DND-41 (cell line): ENCODE data around the gene NDUFB1.

Experiments used
- ATAC-seq: fragments of 200-7000 bp; cut with Tn5 transposase; 3 replicates; pipeline ENCODE4 v1.9.1; 2021; ENCODE audit warnings: low read depth; ENCODE audit not compliant: insufficient read depth
- DNase-seq: peaks from one replicate; pipeline ENCODE4 v3.0.0-alpha.2; 2020
- H2AFZ ChIP-seq: 2 replicates; pipeline ENCODE4 v1.6.0; 2012; ENCODE audit warnings: low read depth, low read length
- H3K27ac ChIP-seq: 2 replicates; pipeline ENCODE4 v1.5.1; 2012; ENCODE audit warnings: low read length, inconsistent platforms
- H3K27me3 ChIP-seq: fragments of 200-600 bp; sonication (generic); 2 replicates; pipeline ENCODE4 v1.6.0; 2012; ENCODE audit warnings: low read length, mild to moderate bottlenecking, inconsistent platforms; ENCODE audit not compliant: insufficient read depth, poor library complexity
- H3K36me3 ChIP-seq: 2 replicates; pipeline ENCODE4 v1.5.1; 2012; ENCODE audit warnings: low read length, inconsistent platforms; ENCODE audit not compliant: insufficient read depth
- H3K4me1 ChIP-seq: 2 replicates; pipeline ENCODE4 v1.5.1; 2012; ENCODE audit warnings: mild to moderate bottlenecking, low read length; ENCODE audit not compliant: insufficient read depth
- H3K4me2 ChIP-seq: 2 replicates; pipeline ENCODE4 v1.6.0; 2012; ENCODE audit warnings: mild to moderate bottlenecking, moderate library complexity, low read length, inconsistent platforms; ENCODE audit not compliant: insufficient read depth
- H3K4me3 ChIP-seq, 2 experiments: fragments of 200-600 bp in 1 of 2; shearing (Covaris generic) in 1 of 2; 2 replicates each; pipeline ENCODE4 v1.5.1; 2012 to 2016; ENCODE audit warnings: inconsistent platforms in 2 of 2, low read length in 2 of 2, mild to moderate bottlenecking in 2 of 2, low read depth in 1 of 2, moderate library complexity in 1 of 2
- H3K79me2 ChIP-seq: 2 replicates; pipeline ENCODE4 v1.6.0; 2012; ENCODE audit warnings: low read length, inconsistent platforms; ENCODE audit not compliant: insufficient read depth
- H3K9ac ChIP-seq: 2 replicates; pipeline ENCODE4 v1.6.0; 2012; ENCODE audit warnings: low read depth, mild to moderate bottlenecking, inconsistent platforms, low read length, moderate library complexity
- H3K9me3 ChIP-seq: 2 replicates; pipeline ENCODE4 v1.5.1; 2012; ENCODE audit warnings: low read length, moderate library complexity, mild to moderate bottlenecking, inconsistent platforms; ENCODE audit not compliant: insufficient read depth, severe bottlenecking
- H4K20me1 ChIP-seq: 2 replicates; pipeline ENCODE4 v1.6.0; 2012; ENCODE audit warnings: low read length; ENCODE audit not compliant: insufficient read depth
- CTCF ChIP-seq: IDR thresholded peaks from 2 replicates; pipeline ENCODE4 v1.5.1; 2012; ENCODE audit warnings: borderline replicate concordance, low read length, moderate library complexity, mild to moderate bottlenecking; ENCODE audit not compliant: poor library complexity, severe bottlenecking; ENCODE audit errors: extremely low read depth
- EZH2 ChIP-seq: IDR thresholded peaks from 3 replicates; pipeline ENCODE4 v1.6.1; 2012; ENCODE audit warnings: borderline replicate concordance, low read depth, mild to moderate bottlenecking, moderate library complexity, low read length, inconsistent platforms; ENCODE audit not compliant: severe bottlenecking

NDUFB1 gene

GRCh38 chr14:92134456-92134855, 12.9 kb upstream of the NDUFB1 start:
- TF ChIP-seq CTCF (no peak), EZH2 (no peak)
- no peak overlapping the region for H2AFZ ChIP-seq
- H3K4me3 ChIP-seq, result no peak overlapping the region
- H3K27ac ChIP-seq, result no peak overlapping the region
- peaks cover 2% of the 10 kb centered on the region; the same call in 1 of the 2 replicates for H3K79me2 ChIP-seq
- no peaks in the 10 kb centered on the region for H3K27me3 ChIP-seq
- H3K9ac ChIP-seq, result no peak overlapping the region
- no peak for ATAC-seq
- H3K36me3 ChIP-seq, result peaks cover 91% of the 10 kb centered on the region
- no peak overlapping the region for H3K4me2 ChIP-seq
- H3K9me3 ChIP-seq, result no peaks in the 10 kb centered on the region
- H4K20me1 ChIP-seq, result no peaks in the 10 kb centered on the region
- H3K4me1 ChIP-seq, result no peaks in the 10 kb centered on the region
- no peak for DNase-seq

- peak overlapping the region; percentile 92 for H3K9ac ChIP-seq
- TF ChIP-seq EZH2, result no peak
- TF ChIP-seq CTCF, result no peak
- H3K79me2 ChIP-seq, result peaks cover 71% of the 10 kb centered on the region
- peak overlapping the region; percentile 54 to 86; a peak in 3 of 4 replicates for H3K4me3 ChIP-seq
- ATAC-seq (no peak), DNase-seq (no peak)
- H3K4me2 ChIP-seq, result peak overlapping the region; percentile 76
- peak overlapping the region; percentile 94 for H3K27ac ChIP-seq
- peaks cover 41% of the 10 kb centered on the region for H3K4me1 ChIP-seq
- H3K9me3 ChIP-seq, result no peaks in the 10 kb centered on the region
- H3K27me3 ChIP-seq, result no peaks in the 10 kb centered on the region
- no peak overlapping the region for H2AFZ ChIP-seq
- no peaks in the 10 kb centered on the region for H4K20me1 ChIP-seq
- peaks cover 52% of the 10 kb centered on the region for H3K36me3 ChIP-seq
Measured at GRCh38 chr14:92122761-92123160, 1.3 kb upstream of the NDUFB1 start.

GRCh38 chr14:92122351-92122677, 808 bp upstream of the NDUFB1 start:
- Histone ChIP-seq H2AFZ (peak overlapping the region; percentile 96), H4K20me1 (no peaks in the 10 kb centered on the region), H3K36me3 (peaks cover 52% of the 10 kb centered on the region), H3K79me2 (peaks cover 71% of the 10 kb centered on the region), H3K9me3 (no peaks in the 10 kb centered on the region), H3K27ac (peak overlapping the region; percentile 94), H3K9ac (peak overlapping the region; percentile 92), H3K4me3 (peak overlapping the region; percentile 54 to 86), H3K4me1 (peaks cover 41% of the 10 kb centered on the region), H3K4me2 (peak overlapping the region; percentile 76), H3K27me3 (no peaks in the 10 kb centered on the region)
- DNase-seq (no peak), ATAC-seq (peak; percentile 27)
- TF ChIP-seq CTCF, result no peak
- TF ChIP-seq EZH2, result no peak

- TF ChIP-seq EZH2 (no peak), CTCF (no peak)
- Histone ChIP-seq H4K20me1 (no peaks in the 10 kb centered on the region), H2AFZ (peak overlapping the region; percentile 96), H3K36me3 (peaks cover 48% of the 10 kb centered on the region), H3K27ac (peak overlapping the region; percentile 94), H3K9ac (peak overlapping the region; percentile 92), H3K4me3 (peak overlapping the region; percentile 54 to 86), H3K4me2 (peak overlapping the region; percentile 76), H3K79me2 (peaks cover 63% of the 10 kb centered on the region), H3K9me3 (no peaks in the 10 kb centered on the region), H3K4me1 (peaks cover 41% of the 10 kb centered on the region), H3K27me3 (no peaks in the 10 kb centered on the region)
- DNase-seq, result no peak
- peak; percentile 20 for ATAC-seq
Measured at GRCh38 chr14:92121207-92121669, 268 bp downstream of the NDUFB1 start.
